Lower lobe of right lung (tissue), 2 donors: ENCODE results near the gene FBXO2. TPM values are rescaled to one million over a fixed set of nuclear protein-coding genes. Genes with fewer than 3 reads are reported as not detected.

Source experiments
- ATAC-seq, 2 donors: fragments of 200-7000 bp; cut with Tn5 transposase; one replicate each; pipeline ENCODE4 v1.9.1; 2020 to 2022; ENCODE audit warnings: mild to moderate bottlenecking in 2 of 2, moderate library complexity in 2 of 2
- DNase-seq: peaks from one replicate; pipeline ENCODE4 v3.0.0-alpha.2; 2020
- H3K27ac ChIP-seq: fragments of 200-600 bp; one replicate; pipeline ENCODE4 v1.8.0; 2022
- H3K27me3 ChIP-seq: fragments of 200-600 bp; one replicate; pipeline ENCODE4 v1.8.0; 2022; ENCODE audit warnings: low read depth
- H3K36me3 ChIP-seq: fragments of 200-600 bp; one replicate; pipeline ENCODE4 v1.8.0; 2022; ENCODE audit warnings: mild to moderate bottlenecking
- H3K4me1 ChIP-seq: fragments of 200-600 bp; one replicate; pipeline ENCODE4 v1.8.0; 2022
- H3K4me3 ChIP-seq: fragments of 200-600 bp; one replicate; pipeline ENCODE4 v1.8.0; 2022; ENCODE audit warnings: mild to moderate bottlenecking
- H3K9me3 ChIP-seq: fragments of 200-600 bp; one replicate; pipeline ENCODE4 v1.8.0; 2022
- CTCF ChIP-seq: fragments of 200-600 bp; IDR thresholded peaks from one replicate; pipeline ENCODE4 v1.8.0; 2022; ENCODE audit warnings: antibody characterized with exemption, mild to moderate bottlenecking
- intact Hi-C: fragments of 100-400 bp; cut with DNase I; formaldehyde crosslinking; loops from one replicate; pipeline ENCODE4 v1.11.0; 2022
- total RNA-seq: library from RNA; stranded (reverse); fragmentation: NEBNext Ultra II Directional; extraction: Animal tissue kit (Norgen Biotek cat#: 25700); gene quantifications from one replicate; pipeline ENCODE4 v1.2.1, GENCODE V29; 2021
- donor health status: DM: no; HTN: yes; CAD: no; lungs with severe emphysema.

The FBXO2 gene
- total RNA-seq, 1 donor from 2014 or later, result 13.4 TPM

- ATAC-seq (peak in 1 of 2 donors; percentile 2), DNase-seq (no peak)
- Histone ChIP-seq H3K9me3 (no peaks in the 10 kb centered on the region), H3K4me3 (peak overlapping the region; percentile 68), H3K36me3 (peaks cover 13% of the 10 kb centered on the region), H3K27ac (peak overlapping the region; percentile 18), H3K4me1 (peaks cover 22% of the 10 kb centered on the region), H3K27me3 (peaks cover 1% of the 10 kb centered on the region)
- no peak for TF ChIP-seq CTCF
- intact Hi-C loops, result no loop called here
These were observed 945 bp upstream of the FBXO2 start for GRCh38 chr1:11654939-11655808.

DNA sequence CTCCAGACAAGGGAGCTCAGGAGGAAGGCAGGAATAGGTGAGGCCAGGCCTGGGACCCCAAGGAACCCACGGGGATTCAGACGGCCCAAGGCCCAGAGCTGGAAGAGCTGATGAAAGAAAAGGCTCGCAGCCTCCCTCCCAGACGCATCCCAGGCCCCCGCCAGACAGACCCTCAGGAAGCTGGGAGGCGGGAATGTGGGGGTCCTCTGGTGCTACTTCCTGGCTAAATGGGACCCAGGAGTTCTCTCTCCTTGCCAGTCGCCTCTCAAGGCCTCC is 430 bp downstream of the FBXO2 start:
- intact Hi-C loops, result no loop called here
- peak overlapping the region; percentile 68 for H3K4me3 ChIP-seq
- peaks cover 4% of the 10 kb centered on the region for H3K36me3 ChIP-seq
- H3K9me3 ChIP-seq, result no peaks in the 10 kb centered on the region
- H3K4me1 ChIP-seq, result peaks cover 34% of the 10 kb centered on the region
- peak overlapping the region; percentile 73 for H3K27ac ChIP-seq
- H3K27me3 ChIP-seq, result peaks cover 11% of the 10 kb centered on the region
- TF ChIP-seq CTCF, result no peak
- no peak for ATAC-seq
- no peak for DNase-seq

DNA sequence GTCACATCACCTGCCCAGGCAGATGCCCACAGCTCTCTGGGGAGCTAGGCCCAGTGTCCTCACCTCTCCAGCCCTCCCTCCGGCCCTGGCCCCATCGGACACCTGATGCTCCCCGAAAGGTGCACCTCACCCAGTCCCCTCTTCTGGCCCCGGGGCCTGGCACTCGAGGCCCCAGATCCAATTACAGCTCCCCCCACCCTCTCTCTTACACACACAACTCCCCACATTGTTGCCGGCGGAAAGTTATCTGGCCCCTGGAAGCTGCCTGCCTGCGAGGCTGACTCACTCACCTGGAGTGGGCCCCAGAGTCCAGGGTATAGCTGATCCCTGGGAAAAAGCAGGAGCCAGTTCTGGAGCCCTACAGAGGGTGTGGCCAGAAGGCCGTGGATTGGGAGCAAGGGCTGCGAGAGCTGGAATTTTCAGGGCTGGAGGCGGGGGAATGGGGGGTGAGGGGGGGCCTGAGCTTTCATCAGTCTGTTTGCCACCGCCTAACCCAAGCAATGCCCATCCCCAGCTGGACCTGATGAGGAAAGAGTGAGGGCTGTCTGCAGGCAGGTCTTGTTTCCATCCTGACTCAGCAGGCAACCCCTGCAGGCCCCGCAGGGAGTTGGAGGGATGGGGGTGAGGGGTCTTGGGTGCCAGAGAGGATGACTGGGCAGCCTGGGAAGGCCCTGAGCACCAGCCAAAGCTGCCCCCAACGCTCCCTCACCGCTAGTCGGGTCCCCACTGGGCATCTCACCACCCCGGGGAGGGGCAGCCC is 948 bp downstream of the FBXO2 start:
- intact Hi-C loops, result no loop called here
- Histone ChIP-seq H3K27ac (no peak overlapping the region), H3K36me3 (peaks cover 4% of the 10 kb centered on the region), H3K4me1 (peaks cover 40% of the 10 kb centered on the region), H3K4me3 (peak overlapping the region; percentile 68), H3K27me3 (peaks cover 11% of the 10 kb centered on the region), H3K9me3 (no peaks in the 10 kb centered on the region)
- ATAC-seq (peak; percentile 25 to 36), DNase-seq (no peak)
- no peak for TF ChIP-seq CTCF

DNA sequence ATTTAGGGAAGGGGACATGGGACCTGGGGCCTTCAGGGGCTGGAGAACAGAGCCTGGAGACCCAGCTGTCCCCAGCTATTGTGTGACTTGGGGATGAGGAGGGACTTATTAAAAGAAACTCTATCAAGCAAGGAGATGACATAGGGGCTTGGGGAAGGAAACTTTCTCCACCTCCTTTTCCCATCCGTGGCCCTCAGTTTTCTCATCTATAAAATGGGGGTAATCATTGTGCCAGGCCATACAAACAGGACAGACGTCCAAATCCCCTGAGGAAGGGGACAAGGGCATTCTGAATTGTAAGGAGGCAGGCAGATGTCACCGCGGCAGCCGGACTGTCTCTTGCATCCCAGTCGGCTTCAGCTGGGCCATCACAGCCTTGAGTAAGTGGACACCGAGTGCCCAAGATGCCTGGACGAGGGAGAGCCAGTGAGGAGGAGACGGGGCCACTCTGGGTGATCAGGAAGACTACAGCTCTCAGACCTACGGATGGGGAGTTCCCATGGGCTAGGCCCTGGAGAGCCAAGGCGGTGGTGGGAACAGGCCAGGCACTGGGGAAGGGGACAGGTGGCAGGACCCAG is 1.9 kb downstream of the FBXO2 start:
- Histone ChIP-seq H3K27ac (no peak overlapping the region), H3K4me3 (no peak overlapping the region), H3K36me3 (peaks cover 4% of the 10 kb centered on the region), H3K27me3 (peaks cover 14% of the 10 kb centered on the region), H3K9me3 (no peaks in the 10 kb centered on the region), H3K4me1 (peaks cover 42% of the 10 kb centered on the region)
- intact Hi-C loops, result no loop called here
- ATAC-seq, result no peak
- no peak for DNase-seq
- no peak for TF ChIP-seq CTCF

DNA sequence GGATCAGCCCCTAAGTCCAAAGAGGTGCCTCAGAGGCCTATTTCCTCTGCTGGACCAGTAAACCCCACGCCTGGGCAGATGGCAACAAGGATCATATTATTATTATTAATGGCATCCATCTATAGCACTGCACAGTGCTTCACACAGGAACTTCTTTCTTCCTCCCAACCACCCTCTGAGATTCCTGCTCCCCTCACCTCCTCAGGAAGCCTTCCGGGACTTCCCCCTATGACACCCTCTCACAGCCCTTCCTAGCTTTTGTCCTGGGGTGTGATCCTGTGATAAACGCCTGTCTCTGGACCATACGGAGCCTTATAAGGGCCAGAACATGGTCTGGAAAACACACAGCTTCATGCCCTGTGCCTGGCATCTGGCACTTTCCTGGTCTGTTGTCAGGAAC is 3.2 kb downstream of the FBXO2 start:
- no peak for TF ChIP-seq CTCF
- Histone ChIP-seq H3K4me3 (peak overlapping the region; percentile 42), H3K36me3 (no peaks in the 10 kb centered on the region), H3K4me1 (peaks cover 41% of the 10 kb centered on the region), H3K9me3 (no peaks in the 10 kb centered on the region), H3K27ac (no peak overlapping the region), H3K27me3 (peaks cover 14% of the 10 kb centered on the region)
- no peak for ATAC-seq
- DNase-seq, result no peak
- intact Hi-C loops, result no loop called here
